Type B pancreatic cell (in vitro differentiated cells): ENCODE measurements around the gene TPP2. TPM values are rescaled to one million over a fixed set of nuclear protein-coding genes. Genes with fewer than 3 reads are reported as not detected.
A peak's percentile ranks its signal among the peaks of the same experiment; 100 is the strongest.

Source experiments
- DNase-seq: peaks from one replicate; pipeline ENCODE4 v3.0.0; 2021; ENCODE audit warnings: mixed read lengths; ENCODE audit not compliant: unreplicated experiment; ENCODE audit errors: extremely low spot score
- H3K27ac Mint-ChIP-seq: 2 replicates; pipeline ENCODE4 v1.8.0; 2021; ENCODE audit warnings: mild to moderate bottlenecking, mixed read lengths
- H3K27me3 Mint-ChIP-seq: 2 replicates; pipeline ENCODE4 v1.8.0; 2021; ENCODE audit warnings: mixed read lengths
- H3K36me3 Mint-ChIP-seq: 2 replicates; pipeline ENCODE4 v1.8.0; 2021; ENCODE audit warnings: mixed read lengths
- H3K4me1 Mint-ChIP-seq: one replicate; pipeline ENCODE4 v1.8.0; 2021; ENCODE audit warnings: mixed read lengths; ENCODE audit not compliant: unreplicated experiment
- H3K4me3 Mint-ChIP-seq: 2 replicates; pipeline ENCODE4 v1.8.0; 2021; ENCODE audit warnings: mild to moderate bottlenecking, mixed read lengths
- H3K9me3 Mint-ChIP-seq: 2 replicates; pipeline ENCODE4 v1.8.0; 2021; ENCODE audit warnings: mixed read lengths
- CTCF ChIP-seq: fragments of 200-600 bp; sonication (generic); conservative IDR thresholded peaks from 2 replicates; pipeline ENCODE4 v1.5.0; 2021; ENCODE audit warnings: antibody characterized with exemption, mild to moderate bottlenecking
- total RNA-seq: library from RNA; stranded (reverse); gene quantifications from 2 replicates; pipeline ENCODE4 v1.2.1, GENCODE V29; 2021; ENCODE audit warnings: low replicate concordance

TPP2 gene
- total RNA-seq, 1 donor from 2014 or later, result 54.4 TPM

GRCh38 chr13:102586615-102587014 is 10.2 kb upstream of the TPP2 start:
- no peak for TF ChIP-seq CTCF

GRCh38 chr13:102587916-102588315 is 8.9 kb upstream of the TPP2 start:
- H3K27ac Mint-ChIP-seq, result no peak overlapping the region
- H3K9me3 Mint-ChIP-seq, result no peaks in the 10 kb centered on the region
- peaks cover 7% of the 10 kb centered on the region for H3K4me1 Mint-ChIP-seq
- no peaks in the 10 kb centered on the region for H3K36me3 Mint-ChIP-seq
- no peak for TF ChIP-seq CTCF
- H3K4me3 Mint-ChIP-seq, result no peak overlapping the region
- no peak for DNase-seq
- H3K27me3 Mint-ChIP-seq, result peaks cover 14% of the 10 kb centered on the region

More at GRCh38 chr13:102586615-102587014, 10.2 kb upstream of the TPP2 start:
- Mint-ChIP-seq H3K36me3 (no peaks in the 10 kb centered on the region), H3K9me3 (no peaks in the 10 kb centered on the region), H3K4me1 (peaks cover 1% of the 10 kb centered on the region), H3K27ac (peak overlapping the region; percentile 38), H3K27me3 (peaks cover 21% of the 10 kb centered on the region), H3K4me3 (no peak overlapping the region)
- no peak for DNase-seq

- Mint-ChIP-seq H3K27me3 (peaks cover 4% of the 10 kb centered on the region), H3K4me3 (no peak overlapping the region), H3K9me3 (no peaks in the 10 kb centered on the region), H3K4me1 (peaks cover 7% of the 10 kb centered on the region), H3K36me3 (no peaks in the 10 kb centered on the region), H3K27ac (no peak overlapping the region)
- no peak for DNase-seq
- TF ChIP-seq CTCF, result no peak
Observed at GRCh38 chr13:102589301-102589822, 7.4 kb upstream of the TPP2 start.

- no peaks in the 10 kb centered on the region for H3K27me3 Mint-ChIP-seq
- no peaks in the 10 kb centered on the region for H3K9me3 Mint-ChIP-seq
- H3K4me3 Mint-ChIP-seq, result peak overlapping the region; percentile 94
- peak; percentile 75 for TF ChIP-seq CTCF
- H3K4me1 Mint-ChIP-seq, result peaks cover 15% of the 10 kb centered on the region
- H3K27ac Mint-ChIP-seq, result peak overlapping the region; percentile 84
- H3K36me3 Mint-ChIP-seq, result no peaks in the 10 kb centered on the region
- DNase-seq, result peak; percentile 73
Observed at GRCh38 chr13:102591988-102592781, 4.6 kb upstream of the TPP2 start.

- TF ChIP-seq CTCF, result no peak
- Mint-ChIP-seq H3K4me3 (peak overlapping the region; percentile 22), H3K27me3 (no peaks in the 10 kb centered on the region), H3K4me1 (peaks cover 20% of the 10 kb centered on the region), H3K36me3 (no peaks in the 10 kb centered on the region), H3K9me3 (no peaks in the 10 kb centered on the region), H3K27ac (no peak overlapping the region)
- no peak for DNase-seq
Observed at GRCh38 chr13:102593466-102593865, 3.3 kb upstream of the TPP2 start.
